Breast epithelium (tissue), 3 donors: ENCODE results near the gene DIS3L2.

Source experiments
- CTCF ChIP-seq, 3 donors: fragments of 450-650 bp; IDR thresholded peaks; one replicate each; pipeline ENCODE4 v1.5.1; 2016 to 2017; ENCODE audit warnings: antibody characterized with exemption in 3 of 3, mild to moderate bottlenecking in 3 of 3, moderate library complexity in 3 of 3
- POLR2A ChIP-seq: fragments of 450-650 bp; IDR thresholded peaks from one replicate; pipeline ENCODE4 v1.6.1; 2016; ENCODE audit warnings: antibody characterized with exemption, mild to moderate bottlenecking, moderate library complexity
- POLR2AphosphoS5 ChIP-seq, 3 donors: sonication (generic); formaldehyde crosslinking; IDR thresholded peaks; one replicate each; pipeline ENCODE4 v1.6.1; 2017; ENCODE audit warnings: antibody characterized with exemption in 3 of 3

- no peak for TF ChIP-seq CTCF (IDR thresholded peaks at IDR 0.05)
- TF ChIP-seq POLR2A: no peak
- no peak for TF ChIP-seq POLR2AphosphoS5 (IDR thresholded peaks at IDR 0.05)
Measured at GRCh38 chr2:232073699-232074098, 112.2 kb downstream of the DIS3L2 start.
